Ovary (tissue), 3 donors: ENCODE data around the gene TSHZ2.

Source experiments
- CTCF ChIP-seq, 3 donors: fragments of 450-650 bp in 2 of 3; fragments of 200-600 bp in 1 of 3; IDR thresholded peaks; one replicate each; pipeline versions ENCODE4 v1.5.1 to v1.8.0; 2016 to 2022; ENCODE audit warnings: antibody characterized with exemption in 3 of 3, mild to moderate bottlenecking in 1 of 3
- EP300 ChIP-seq: sonication (generic); formaldehyde crosslinking; IDR thresholded peaks from one replicate; pipeline ENCODE4 v1.6.1; 2017; ENCODE audit warnings: antibody characterized with exemption
- POLR2A ChIP-seq: fragments of 450-650 bp; IDR thresholded peaks from one replicate; pipeline ENCODE4 v1.6.1; 2017; ENCODE audit warnings: antibody characterized with exemption, mild to moderate bottlenecking, moderate library complexity
- donor health status: DM: no; HTN: no; CAD: no.

- no peak for TF ChIP-seq CTCF (IDR thresholded peaks at IDR 0.05)
- TF ChIP-seq POLR2A = no peak
- no peak for TF ChIP-seq EP300
Observed at GRCh38 chr20:53237461-53237860, 265.3 kb downstream of the TSHZ2 start.
